ENCODE measurements around the gene RAF1.
"Not testable (repeated sequence)": the region's sequence is repeated elsewhere in the genome, so short reads cannot be mapped to it uniquely, and the experiment has no call there.

DNA sequence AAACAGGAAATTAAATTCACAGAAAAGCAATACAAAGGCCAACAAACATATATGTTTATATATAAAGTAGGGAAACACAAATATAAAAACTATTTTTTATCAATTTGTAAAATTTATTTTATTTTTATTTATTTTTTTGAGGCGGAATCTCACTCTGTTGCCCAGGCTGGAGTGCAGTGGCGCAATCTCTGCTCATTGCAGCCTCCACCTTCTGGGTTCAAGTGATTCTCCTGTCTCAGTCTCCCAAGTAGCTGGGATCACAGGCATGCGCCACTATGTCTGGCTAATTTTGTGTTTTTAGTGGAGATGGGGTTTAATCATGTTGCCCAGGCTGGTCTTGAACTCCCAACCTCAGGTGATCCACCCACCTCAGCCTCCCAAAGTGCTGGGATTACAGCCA lies 39.0 kb downstream of the RAF1 start:
- not testable (repeated sequence) for TF ChIP-seq FOXM1 (IDR thresholded peaks at IDR 0.05; ENCODE audit: borderline replicate concordance); ELF4 (IDR thresholded peaks at IDR 0.05); SP1 (IDR thresholded peaks at IDR 0.05); FOXK2 (IDR thresholded peaks at IDR 0.05); LEF1 (IDR thresholded peaks at IDR 0.05; ENCODE audit: borderline replicate concordance); HDGF (IDR thresholded peaks at IDR 0.05; ENCODE audit: borderline replicate concordance); TARDBP (IDR thresholded peaks at IDR 0.05); SUZ12 (IDR thresholded peaks at IDR 0.05); L3MBTL2 (conservative IDR thresholded peaks at IDR 0.05)
- TF ChIP-seq, protein P1, sequence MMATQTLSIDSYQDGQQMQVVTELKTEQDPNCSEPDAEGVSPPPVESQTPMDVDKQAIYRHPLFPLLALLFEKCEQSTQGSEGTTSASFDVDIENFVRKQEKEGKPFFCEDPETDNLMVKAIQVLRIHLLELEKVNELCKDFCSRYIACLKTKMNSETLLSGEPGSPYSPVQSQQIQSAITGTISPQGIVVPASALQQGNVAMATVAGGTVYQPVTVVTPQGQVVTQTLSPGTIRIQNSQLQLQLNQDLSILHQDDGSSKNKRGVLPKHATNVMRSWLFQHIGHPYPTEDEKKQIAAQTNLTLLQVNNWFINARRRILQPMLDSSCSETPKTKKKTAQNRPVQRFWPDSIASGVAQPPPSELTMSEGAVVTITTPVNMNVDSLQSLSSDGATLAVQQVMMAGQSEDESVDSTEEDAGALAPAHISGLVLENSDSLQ (IDR thresholded peaks at IDR 0.05), result not testable (repeated sequence)

Measured in HEK293T (cell line).